ENCODE measurements around the gene BPIFB3. TPM values are rescaled to one million over a fixed set of nuclear protein-coding genes. Genes with fewer than 3 reads are reported as not detected.

The BPIFB3 gene
- polyA plus RNA-seq, 3 donors: not detected

- no peak overlapping the region for H3K27ac Mint-ChIP-seq
- intact Hi-C loops (cut with micrococcal nuclease): no loop called here
- Histone ChIP-seq H3K79me2 (ENCODE audit: insufficient read depth, low read length) (no peaks in the 10 kb centered on the region), H3K9ac (ENCODE audit: insufficient read depth, low read length, poor library complexity, severe bottlenecking) (no peak overlapping the region), H3K4me2 (replicated peaks; ENCODE audit: extremely low read depth, low read length, poor library complexity, severe bottlenecking) (no peak overlapping the region), H3K36me3 (replicated peaks in 1 of 2; ENCODE audit: control insufficient read depth in 1 of 2, insufficient read depth in 2 of 2, low read length in 2 of 2) (no peaks in the 10 kb centered on the region), H2AFZ (ENCODE audit: insufficient read depth, low read depth, low read length, poor library complexity, severe bottlenecking) (no peak overlapping the region), H4K20me1 (ENCODE audit: insufficient read depth, low read length) (no peaks in the 10 kb centered on the region), H3K27me3 (ENCODE audit: control insufficient read depth in 2 of 2, insufficient read depth in 2 of 2, low read length in 2 of 2) (no peaks in the 10 kb centered on the region), H3K4me1 (ENCODE audit: control insufficient read depth in 1 of 2, insufficient read depth in 2 of 2, low read length in 2 of 2) (no peaks in the 10 kb centered on the region), H3K27ac (ENCODE audit: low read depth in 1 of 2, low read length in 2 of 2) (no peak overlapping the region), H3K4me3 (replicated peaks in 1 of 3; ENCODE audit: low read depth in 2 of 3, low read length in 3 of 3) (no peak overlapping the region), H3K9me3 (replicated peaks in 1 of 2; ENCODE audit: control insufficient read depth in 1 of 2, insufficient read depth in 1 of 2, low read length in 2 of 2) (no peaks in the 10 kb centered on the region)
- H3K27me3 Mint-ChIP-seq (ENCODE audit: low read depth in 3 of 3): peaks cover 0 to 8% (median 4%) of the 10 kb centered on the region in 3 donors
- 67% methylated on average over 5 of the region's 5 CpGs for WGBS (ENCODE audit: insufficient coverage)
- no peak overlapping the region for H3K4me3 Mint-ChIP-seq
- H3K9me3 Mint-ChIP-seq: peaks cover 0 to 3% (median 0%) of the 10 kb centered on the region in 7 donors
- DNase-seq: no peak
- TF ChIP-seq CTCF (IDR thresholded peaks at IDR 0.05): no peak
- no peaks in the 10 kb centered on the region for H3K4me1 Mint-ChIP-seq
- no peaks in the 10 kb centered on the region for H3K36me3 Mint-ChIP-seq
Measured at GRCh38 chr20:33037456-33037855, 16.2 kb upstream of the BPIFB3 start.

GRCh38 chr20:33038243-33038642 lies 15.5 kb upstream of the BPIFB3 start:
- intact Hi-C loops (cut with micrococcal nuclease): no loop called here
- Histone ChIP-seq H3K4me3 (replicated peaks in 1 of 3; ENCODE audit: low read depth in 2 of 3, low read length in 3 of 3) (no peak overlapping the region), H3K9me3 (replicated peaks in 1 of 2; ENCODE audit: control insufficient read depth in 1 of 2, insufficient read depth in 1 of 2, low read length in 2 of 2) (no peaks in the 10 kb centered on the region), H3K4me2 (replicated peaks; ENCODE audit: extremely low read depth, low read length, poor library complexity, severe bottlenecking) (no peak overlapping the region), H3K27ac (ENCODE audit: low read depth in 1 of 2, low read length in 2 of 2) (no peak overlapping the region), H4K20me1 (ENCODE audit: insufficient read depth, low read length) (no peaks in the 10 kb centered on the region), H3K79me2 (ENCODE audit: insufficient read depth, low read length) (no peaks in the 10 kb centered on the region), H2AFZ (ENCODE audit: insufficient read depth, low read depth, low read length, poor library complexity, severe bottlenecking) (no peak overlapping the region), H3K36me3 (replicated peaks in 1 of 2; ENCODE audit: control insufficient read depth in 1 of 2, insufficient read depth in 2 of 2, low read length in 2 of 2) (no peaks in the 10 kb centered on the region), H3K27me3 (ENCODE audit: control insufficient read depth in 2 of 2, insufficient read depth in 2 of 2, low read length in 2 of 2) (no peaks in the 10 kb centered on the region), H3K4me1 (ENCODE audit: control insufficient read depth in 1 of 2, insufficient read depth in 2 of 2, low read length in 2 of 2) (no peaks in the 10 kb centered on the region), H3K9ac (ENCODE audit: insufficient read depth, low read length, poor library complexity, severe bottlenecking) (no peak overlapping the region)
- Mint-ChIP-seq H3K4me3 (no peak overlapping the region), H3K9me3 (peaks cover 0 to 3% (median 0%) of the 10 kb centered on the region in 7 donors), H3K27me3 (ENCODE audit: low read depth in 3 of 3) (peaks cover 0 to 8% (median 4%) of the 10 kb centered on the region in 3 donors), H3K27ac (no peak overlapping the region), H3K36me3 (no peaks in the 10 kb centered on the region), H3K4me1 (no peaks in the 10 kb centered on the region)
- 97% methylated on average over 4 of the region's 4 CpGs for WGBS (ENCODE audit: insufficient coverage)
- TF ChIP-seq CTCF (IDR thresholded peaks at IDR 0.05): no peak
- DNase-seq: no peak

Data from CD14-positive monocyte (primary cell).